NOMO-1 treated with DMSO at 0.1 percent for 48 hours (cell line): ENCODE data around the gene CELA3A.
A peak's percentile ranks its signal among the peaks of the same experiment; 100 is the strongest.
"Not testable (repeated sequence)": the region's sequence is repeated elsewhere in the genome, so short reads cannot be mapped to it uniquely, and the experiment has no call there.

Experiments
- DNase-seq: peaks from one replicate; lab custom pipeline; 2025; ENCODE audit not compliant: unreplicated experiment; lab: John Stamatoyannopoulos, UW

Gene CELA3A

DNA sequence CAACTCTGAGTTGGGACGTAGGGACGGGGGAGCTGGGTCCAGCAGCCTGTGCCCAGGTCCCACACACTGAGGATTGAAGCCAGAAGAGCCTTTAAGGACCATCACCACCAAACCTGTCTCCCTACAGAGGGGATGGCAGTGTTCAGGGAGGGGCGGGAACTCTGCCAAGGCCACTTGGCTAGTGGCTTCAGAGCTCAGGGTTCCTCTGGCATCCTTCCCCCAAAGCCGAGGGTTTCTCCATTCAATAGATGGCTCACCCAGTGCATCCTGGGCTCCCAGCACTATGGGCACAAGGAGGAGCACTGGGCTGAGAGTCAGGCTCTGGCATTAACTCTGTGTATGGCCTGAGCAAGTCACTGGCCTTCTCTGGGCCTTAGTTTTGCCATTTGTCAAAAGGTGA, 20.2 kb upstream of the CELA3A start:
- DNase-seq, result not testable (repeated sequence)

- DNase-seq, result not testable (repeated sequence)
These were observed 19.3 kb upstream of the CELA3A start for GRCh38 chr1:21982122-21982521.

DNA sequence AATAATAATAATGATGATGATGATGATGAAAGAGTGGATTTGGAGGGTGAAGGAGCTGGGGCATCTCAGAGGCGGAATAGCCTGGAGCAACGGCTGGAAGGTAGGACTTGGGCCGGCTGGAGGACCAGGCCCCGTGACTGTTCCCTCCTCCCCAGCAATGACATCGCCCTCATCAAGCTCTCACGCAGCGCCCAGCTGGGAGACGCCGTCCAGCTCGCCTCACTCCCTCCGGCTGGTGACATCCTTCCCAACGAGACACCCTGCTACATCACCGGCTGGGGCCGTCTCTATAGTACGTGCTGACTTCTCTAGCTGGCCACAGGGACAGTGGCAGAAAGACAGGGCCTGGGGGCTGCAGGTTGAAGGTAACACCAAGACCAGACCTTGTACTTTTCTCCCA, 17.9 kb upstream of the CELA3A start:
- not testable (repeated sequence) for DNase-seq

- not testable (repeated sequence) for DNase-seq
These were observed 15.6 kb upstream of the CELA3A start for GRCh38 chr1:21985893-21986292.

- DNase-seq, result not testable (repeated sequence)
These were observed 15.1 kb upstream of the CELA3A start for GRCh38 chr1:21986386-21986785.

DNA sequence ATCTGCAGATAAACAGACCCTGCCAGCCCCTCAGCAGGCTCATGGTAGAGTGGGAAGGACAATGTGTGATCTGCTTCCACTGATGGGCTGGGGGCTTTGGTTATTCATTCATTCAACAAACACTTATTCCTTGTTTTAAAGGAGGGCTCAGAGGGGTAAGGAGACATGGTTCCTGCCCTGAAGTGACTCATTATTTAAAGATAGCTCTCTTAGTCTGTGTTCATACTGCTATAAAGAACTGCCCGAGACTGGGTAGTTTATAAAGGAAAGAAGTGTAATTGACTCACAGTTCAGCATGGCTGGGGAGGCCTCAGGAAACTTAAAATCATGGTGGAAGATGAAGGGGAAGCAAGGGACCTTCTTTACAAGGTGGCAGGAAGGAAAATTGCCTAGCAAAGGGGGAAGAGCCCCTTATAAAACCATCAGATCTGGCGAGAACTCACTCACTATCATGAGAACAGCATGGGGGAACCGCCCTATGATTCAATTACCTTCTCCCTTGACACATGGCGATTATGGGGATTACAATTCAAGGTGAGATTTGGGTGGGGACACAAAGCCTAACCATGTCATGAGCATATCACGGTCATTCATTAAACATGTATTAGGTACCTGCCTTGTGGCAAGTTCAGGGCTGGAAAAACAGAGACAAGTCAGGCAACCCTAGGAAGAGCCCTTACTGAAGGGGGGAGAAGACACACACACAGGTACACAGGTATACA, 11.6 kb upstream of the CELA3A start:
- not testable (repeated sequence) for DNase-seq

DNA sequence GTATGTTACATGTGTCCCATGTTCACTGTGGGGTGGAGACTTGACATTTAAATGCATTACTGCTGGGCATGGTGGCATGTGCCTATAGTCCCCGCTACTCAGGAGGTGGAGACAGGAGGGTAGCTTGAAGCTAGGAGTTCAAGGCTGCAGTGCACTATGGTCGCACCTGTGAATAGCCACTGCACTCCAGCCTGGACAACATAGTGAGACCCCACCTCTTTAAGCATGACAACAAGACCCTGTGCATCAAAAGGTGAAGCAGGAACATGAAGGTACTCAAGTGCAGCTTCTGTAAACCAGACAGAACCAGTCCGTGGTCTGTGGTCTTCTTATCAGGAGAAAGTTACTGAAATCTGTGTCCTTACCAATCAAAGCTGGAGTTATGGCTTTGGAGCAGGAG, 9.3 kb upstream of the CELA3A start:
- not testable (repeated sequence) for DNase-seq

- DNase-seq, result not testable (repeated sequence)
These were observed 6.7 kb upstream of the CELA3A start for GRCh38 chr1:21994716-21995115.

DNA sequence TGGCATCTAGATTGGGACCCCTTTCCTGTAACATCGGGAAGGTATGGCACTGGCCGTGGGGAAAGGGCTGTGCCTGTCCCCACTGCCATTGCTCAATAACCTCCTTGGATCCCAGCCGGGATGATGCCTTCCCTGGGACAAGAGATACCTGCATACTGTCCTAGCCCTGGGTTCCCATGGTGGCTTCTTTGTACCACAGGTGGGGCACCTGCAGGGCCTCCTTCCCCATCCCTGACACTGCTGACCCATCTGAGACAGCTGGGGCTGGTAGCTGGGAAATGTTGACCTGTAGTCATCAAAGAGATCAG, 4.8 kb upstream of the CELA3A start:
- DNase-seq, result not testable (repeated sequence)

- peak; percentile 40 for DNase-seq
These were observed 3.4 kb upstream of the CELA3A start for GRCh38 chr1:21997891-21998623.

DNA sequence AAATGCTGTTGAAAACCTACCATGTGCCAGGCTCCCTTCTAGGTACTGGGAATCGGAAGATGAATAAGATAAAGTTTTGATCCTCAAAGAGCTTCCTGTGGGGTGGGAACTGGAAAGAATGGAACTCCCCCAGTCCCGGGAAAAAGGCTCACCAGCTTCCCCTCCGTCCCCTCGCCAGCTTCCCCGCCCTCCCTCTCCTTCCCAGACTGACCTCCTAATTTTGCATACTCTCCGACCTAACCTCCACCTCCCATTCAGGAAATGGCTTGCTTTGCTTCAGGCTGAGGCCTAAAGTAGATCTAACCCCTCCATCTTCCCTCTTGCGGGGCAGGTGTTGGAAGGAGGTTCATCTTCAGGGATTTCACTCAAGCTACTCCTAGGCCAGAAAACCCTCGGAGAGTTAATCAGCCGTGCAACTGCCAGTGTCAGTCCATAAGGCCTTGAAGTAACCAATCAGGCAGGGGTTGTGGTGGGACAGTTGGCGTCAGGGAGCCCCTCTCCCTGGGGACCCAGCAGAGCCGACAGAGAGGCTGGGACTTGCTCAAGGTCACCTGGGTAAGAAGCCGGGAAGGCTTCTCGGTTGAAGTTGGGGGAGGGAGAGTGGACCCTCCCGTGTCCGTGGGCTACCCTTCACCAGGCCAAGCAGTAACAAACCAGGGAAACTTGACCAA, 2.7 kb upstream of the CELA3A start:
- not testable (repeated sequence) for DNase-seq

GRCh38 chr1:21999645-22000044, 1.8 kb upstream of the CELA3A start:
- DNase-seq, result not testable (repeated sequence)

GRCh38 chr1:22002461-22002860, 1.0 kb downstream of the CELA3A start:
- DNase-seq, result not testable (repeated sequence)

DNA sequence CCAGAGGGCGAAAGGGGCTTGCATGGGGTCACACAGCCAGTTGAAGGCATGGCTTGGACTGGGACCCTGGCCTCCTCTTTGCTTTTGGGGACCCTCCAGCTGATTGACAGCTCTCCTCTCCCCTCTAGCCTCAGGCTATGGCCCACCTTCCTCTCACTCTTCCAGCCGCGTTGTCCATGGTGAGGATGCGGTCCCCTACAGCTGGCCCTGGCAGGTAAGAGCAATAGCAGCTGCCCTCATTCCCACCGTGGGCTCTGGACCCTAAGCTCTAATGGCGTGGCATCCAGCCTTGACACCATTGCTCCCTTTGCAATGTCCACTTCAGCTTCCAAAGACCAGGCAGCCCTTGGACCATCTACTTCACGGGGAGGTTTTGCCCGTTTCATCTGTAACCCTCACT, 1.4 kb downstream of the CELA3A start:
- DNase-seq, result not testable (repeated sequence)

DNA sequence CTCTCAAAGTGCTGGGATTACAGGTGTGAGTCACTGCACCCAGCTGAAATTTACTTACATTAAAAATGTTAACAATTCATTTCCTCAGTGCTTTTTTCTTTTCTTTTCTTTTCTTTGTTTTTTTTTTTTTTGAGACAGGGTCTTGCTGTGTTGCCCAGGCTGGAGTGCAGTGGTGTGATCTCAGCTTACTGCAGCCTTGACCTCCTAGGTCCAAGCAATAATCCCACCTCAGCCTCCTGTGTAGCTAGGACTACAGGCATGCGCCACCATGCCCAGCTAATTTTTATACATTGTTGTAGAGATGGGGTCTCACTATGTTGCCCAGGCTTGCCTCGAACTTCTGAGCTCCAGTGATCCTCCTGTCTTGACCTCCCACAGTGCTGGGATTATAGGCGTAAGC, 2.5 kb downstream of the CELA3A start:
- DNase-seq, result not testable (repeated sequence)

DNA sequence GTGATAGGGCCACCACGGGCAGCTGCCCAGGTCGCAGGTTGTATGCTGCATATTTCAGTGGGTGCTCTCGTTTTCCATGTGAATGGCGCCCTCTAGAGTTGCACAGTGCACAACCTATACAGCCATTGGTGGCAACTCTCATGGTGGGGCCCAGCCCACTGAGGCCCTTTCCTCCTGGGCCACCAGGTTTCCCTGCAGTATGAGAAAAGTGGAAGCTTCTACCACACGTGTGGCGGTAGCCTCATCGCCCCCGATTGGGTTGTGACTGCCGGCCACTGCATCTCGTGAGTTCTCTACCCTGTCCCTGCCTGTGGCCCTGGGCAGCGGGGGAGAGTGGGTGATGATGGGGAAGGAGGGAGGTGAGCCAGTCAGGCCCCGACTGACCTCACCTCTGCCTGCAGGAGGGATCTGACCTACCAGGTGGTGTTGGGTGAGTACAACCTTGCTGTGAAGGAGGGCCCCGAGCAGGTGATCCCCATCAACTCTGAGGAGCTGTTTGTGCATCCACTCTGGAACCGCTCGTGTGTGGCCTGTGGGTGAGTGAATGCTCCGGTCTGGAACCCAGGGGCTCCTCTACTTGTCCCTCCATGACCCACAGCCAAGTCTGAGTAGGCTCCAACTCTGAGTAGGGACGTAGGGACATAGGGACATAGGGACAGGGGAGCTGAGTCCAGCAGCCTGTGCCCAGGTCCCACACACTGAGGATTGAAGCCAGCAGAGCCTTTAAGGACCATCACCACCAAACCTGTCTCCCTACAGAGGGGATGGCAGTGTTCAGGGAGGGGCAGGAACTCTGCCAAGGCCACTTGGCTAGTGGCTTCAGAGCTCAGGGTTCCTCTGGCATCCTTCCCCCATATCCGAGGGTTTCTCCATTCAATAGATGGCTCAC, 4.0 kb downstream of the CELA3A start:
- DNase-seq, result not testable (repeated sequence)

- DNase-seq, result not testable (repeated sequence)
These were observed 5.3 kb downstream of the CELA3A start for GRCh38 chr1:22006736-22007135.

- not testable (repeated sequence) for DNase-seq
These were observed 5.8 kb downstream of the CELA3A start for GRCh38 chr1:22007262-22007661.

- not testable (repeated sequence) for DNase-seq
These were observed 8.1 kb downstream of the CELA3A start for GRCh38 chr1:22009566-22009965.

GRCh38 chr1:22012752-22013151, 11.3 kb downstream of the CELA3A start:
- DNase-seq, result not testable (repeated sequence)
